Right cardiac atrium (tissue), 5 donors: ENCODE results near the gene DTX1. TPM values are rescaled to one million over a fixed set of nuclear protein-coding genes. Genes with fewer than 3 reads are reported as not detected.

ENCODE experiments used
- ATAC-seq, 2 donors: fragments of 200-7000 bp; cut with Tn5 transposase; one replicate each; pipeline versions ENCODE4 v1.8.0 to v1.9.1; 2020; ENCODE audit warnings: moderate library complexity in 2 of 2, mild to moderate bottlenecking in 1 of 2
- DNase-seq, 3 donors: peaks; one replicate each; pipeline ENCODE4 v3.0.0-alpha.2; 2020
- H3K27ac ChIP-seq: one replicate; pipeline ENCODE4 v1.5.1; 2013; ENCODE audit warnings: mild to moderate bottlenecking, low read length, control low read depth, moderate library complexity
- H3K27me3 ChIP-seq: one replicate; pipeline ENCODE4 v1.6.1; 2013; ENCODE audit not compliant: control insufficient read depth, insufficient read depth
- H3K4me1 ChIP-seq: one replicate; pipeline ENCODE4 v1.6.1; 2013; ENCODE audit warnings: low read length; ENCODE audit not compliant: control insufficient read depth, insufficient read depth
- H3K4me3 ChIP-seq: one replicate; pipeline ENCODE4 v1.5.1; 2013; ENCODE audit warnings: low read length, control low read depth
- H3K9me3 ChIP-seq: one replicate; pipeline ENCODE4 v1.6.1; 2013; ENCODE audit warnings: low read length; ENCODE audit not compliant: control insufficient read depth
- WGBS: extraction: QIAGEN DNeasy Blood & Tissue Kit; methylation state at CpG from one replicate; pipeline ENCODE4 v1.1.7; 2013; 5-methylcytosine and 5-hydroxymethylcytosine counted together
- intact Hi-C, 4 donors: fragments of 100-400 bp; cut with DNase I; formaldehyde crosslinking; loops; one replicate each; pipeline versions ENCODE4 v1.11.0 to v1.14.0; 2022 to 2023
- polyA plus RNA-seq: library from polyadenylated mRNA; stranded (reverse); fragments of 200-250 nt; gene quantifications from one replicate; pipeline ENCODE4 v1.2.3, GENCODE V29; 2013
- total RNA-seq, 4 donors: library from RNA; stranded (reverse); fragmentation: NEBNext Ultra II Directional; extraction: Animal tissue kit (Norgen Biotek cat#: 25700); gene quantifications; one replicate each; pipeline ENCODE4 v1.2.1, GENCODE V29; 2021
- donor health status: healthy with polysubstance abuse.
- donor health status: DM: no; HTN: yes; CAD: no.
- donor health status: DM: no; HTN: no; CAD: no.
- donor health status: DM: no; HTN: yes; CAD: no; lungs with severe emphysema.
- donor health status: DM: yes; HTN: yes; CAD: no.

Gene DTX1
- total and polyA plus RNA-seq, 5 donors: 1.2 to 4.9 (median 3.1) TPM

GRCh38 chr12:113133036-113133435, 76.5 kb downstream of the DTX1 start:
- ATAC-seq (no peak), DNase-seq (no peak)
- H3K27ac ChIP-seq: no peak overlapping the region
- no peak overlapping the region for H3K4me3 ChIP-seq
- no peaks in the 10 kb centered on the region for H3K27me3 ChIP-seq
- H3K9me3 ChIP-seq: no peaks in the 10 kb centered on the region
- 38% methylated on average over 6 of the region's 6 CpGs for WGBS
- intact Hi-C loops: no loop called here
- H3K4me1 ChIP-seq: no peaks in the 10 kb centered on the region

GRCh38 chr12:113133666-113134065, 77.1 kb downstream of the DTX1 start:
- ATAC-seq (no peak), DNase-seq (no peak)
- H3K27ac ChIP-seq: no peak overlapping the region
- no peaks in the 10 kb centered on the region for H3K4me1 ChIP-seq
- no peak overlapping the region for H3K4me3 ChIP-seq
- 65% methylated on average over 3 of the region's 3 CpGs for WGBS
- no peaks in the 10 kb centered on the region for H3K9me3 ChIP-seq
- intact Hi-C loops: no loop called here
- no peaks in the 10 kb centered on the region for H3K27me3 ChIP-seq

GRCh38 chr12:113134071-113134470, 77.5 kb downstream of the DTX1 start:
- WGBS: 81% methylated on average over 2 of the region's 2 CpGs

GRCh38 chr12:113134521-113134951, 78.0 kb downstream of the DTX1 start:
- ATAC-seq (no peak), DNase-seq (no peak)
- H3K27me3 ChIP-seq: no peaks in the 10 kb centered on the region
- 60% methylated on average over 6 of the region's 6 CpGs for WGBS
- intact Hi-C loops: no loop called here
- no peaks in the 10 kb centered on the region for H3K4me1 ChIP-seq
- no peaks in the 10 kb centered on the region for H3K9me3 ChIP-seq
- H3K27ac ChIP-seq: no peak overlapping the region
- H3K4me3 ChIP-seq: no peak overlapping the region

More at GRCh38 chr12:113134071-113134470, 77.5 kb downstream of the DTX1 start:
- Histone ChIP-seq H3K9me3 (no peaks in the 10 kb centered on the region), H3K27me3 (no peaks in the 10 kb centered on the region), H3K27ac (no peak overlapping the region), H3K4me1 (no peaks in the 10 kb centered on the region), H3K4me3 (no peak overlapping the region)
- intact Hi-C loops: no loop called here
- no peak for DNase-seq
- ATAC-seq: no peak

- Histone ChIP-seq H3K27ac (no peak within 1 kb of the TSS), H3K9me3 (no peaks in the 10 kb centered on the region), H3K4me3 (no peak within 1 kb of the TSS), H3K27me3 (no peaks in the 10 kb centered on the region), H3K4me1 (no peaks in the 10 kb centered on the region)
- WGBS: 5% methylated on average over 68 of the region's 68 CpGs
- DNase-seq: peak in 1 of 3 donors; percentile 57
- intact Hi-C loops: no loop called here
- ATAC-seq: no peak
Measured at GRCh38 chr12:113135178-113136127, 78.9 kb downstream of the DTX1 start, which contains the start of gene RASAL1. Gene RASAL1, minus strand, starts transcription at chr12:113135761. Its CDS starts 299 bp downstream, at chr12:113135462.

- 31% methylated on average over 21 of the region's 21 CpGs for WGBS
- intact Hi-C loops: no loop called here
- DNase-seq: no peak
Measured at GRCh38 chr12:113136128-113136989, 79.8 kb downstream of the DTX1 start.

GRCh38 chr12:113136990-113137511, 80.5 kb downstream of the DTX1 start:
- ATAC-seq (no peak), DNase-seq (no peak)
- Histone ChIP-seq H3K27ac (no peak overlapping the region), H3K4me1 (no peaks in the 10 kb centered on the region), H3K4me3 (no peak overlapping the region), H3K27me3 (no peaks in the 10 kb centered on the region), H3K9me3 (no peaks in the 10 kb centered on the region)
- intact Hi-C loops: no loop called here
- 81% methylated on average over 6 of the region's 6 CpGs for WGBS

More at GRCh38 chr12:113136128-113136989, 79.8 kb downstream of the DTX1 start:
- no peaks in the 10 kb centered on the region for H3K4me1 ChIP-seq
- no peak for ATAC-seq
- no peak overlapping the region for H3K4me3 ChIP-seq
- H3K27me3 ChIP-seq: no peaks in the 10 kb centered on the region
- H3K9me3 ChIP-seq: no peaks in the 10 kb centered on the region
- no peak overlapping the region for H3K27ac ChIP-seq

GRCh38 chr12:113137861-113138783, 81.6 kb downstream of the DTX1 start:
- Histone ChIP-seq H3K27me3 (no peaks in the 10 kb centered on the region), H3K9me3 (no peaks in the 10 kb centered on the region), H3K4me1 (no peaks in the 10 kb centered on the region), H3K27ac (no peak overlapping the region), H3K4me3 (no peak overlapping the region)
- intact Hi-C loops: no loop called here
- 82% methylated on average over 12 of the region's 12 CpGs for WGBS
- DNase-seq (no peak), ATAC-seq (no peak)

GRCh38 chr12:113138826-113139225, 82.3 kb downstream of the DTX1 start:
- H3K9me3 ChIP-seq: no peaks in the 10 kb centered on the region
- no peak for ATAC-seq
- H3K27me3 ChIP-seq: no peaks in the 10 kb centered on the region
- intact Hi-C loops: no loop called here
- no peak overlapping the region for H3K4me3 ChIP-seq
- no peaks in the 10 kb centered on the region for H3K4me1 ChIP-seq
- WGBS: 70% methylated on average over 3 of the region's 3 CpGs
- H3K27ac ChIP-seq: no peak overlapping the region
- no peak for DNase-seq

GRCh38 chr12:113140706-113141105, 84.2 kb downstream of the DTX1 start:
- H3K9me3 ChIP-seq: no peaks in the 10 kb centered on the region
- no peak for DNase-seq
- 85% methylated on average over 7 of the region's 7 CpGs for WGBS

More at GRCh38 chr12:113140706-113141105, 84.2 kb downstream of the DTX1 start:
- Histone ChIP-seq H3K4me1 (no peaks in the 10 kb centered on the region), H3K27ac (no peak overlapping the region), H3K4me3 (no peak overlapping the region), H3K27me3 (no peaks in the 10 kb centered on the region)
- no peak for ATAC-seq
- intact Hi-C loops: no loop called here
